HL-60 (cell line): ENCODE results near the gene CNPY3.

Experiments
- CTCF ChIP-seq: IDR thresholded peaks from one replicate; pipeline ENCODE4 v1.5.1; 2011; ENCODE audit warnings: low read length, control low read depth, inconsistent platforms; ENCODE audit not compliant: insufficient read depth
- GABPA ChIP-seq: IDR thresholded peaks from 2 replicates; pipeline ENCODE4 v1.6.1; 2012; ENCODE audit warnings: low read depth
- POLR2AphosphoS5 ChIP-seq: IDR thresholded peaks from 2 replicates; pipeline ENCODE4 v1.6.1; 2012; ENCODE audit warnings: low read depth
- REST ChIP-seq: IDR thresholded peaks from 2 replicates; pipeline ENCODE4 v1.6.1; 2012; ENCODE audit warnings: low read depth; ENCODE audit not compliant: insufficient replicate concordance
- SPI1 ChIP-seq: IDR thresholded peaks from 2 replicates; pipeline ENCODE4 v1.6.1; 2012; ENCODE audit warnings: low read depth, mild to moderate bottlenecking, borderline replicate concordance

- TF ChIP-seq CTCF (no peak), REST (no peak), POLR2AphosphoS5 (no peak), SPI1 (peak; percentile 94), GABPA (peak; percentile 32; the same call in 1 of the 2 replicates)
Measured at GRCh38 chr6:42929821-42930360, 611 bp downstream of the CNPY3 start.
